Measurements from ENCODE around the gene PRADC1. TPM values are rescaled to one million over a fixed set of nuclear protein-coding genes. Genes with fewer than 3 reads are reported as not detected.
"Not testable (repeated sequence)": the region's sequence is repeated elsewhere in the genome, so short reads cannot be mapped to it uniquely, and the experiment has no call there.

Gene PRADC1
- total and polyA plus RNA-seq, 2 donors (not counting 1 experiment from before 2014, with no cell fraction given) = 2.3 to 4.6 TPM

DNA sequence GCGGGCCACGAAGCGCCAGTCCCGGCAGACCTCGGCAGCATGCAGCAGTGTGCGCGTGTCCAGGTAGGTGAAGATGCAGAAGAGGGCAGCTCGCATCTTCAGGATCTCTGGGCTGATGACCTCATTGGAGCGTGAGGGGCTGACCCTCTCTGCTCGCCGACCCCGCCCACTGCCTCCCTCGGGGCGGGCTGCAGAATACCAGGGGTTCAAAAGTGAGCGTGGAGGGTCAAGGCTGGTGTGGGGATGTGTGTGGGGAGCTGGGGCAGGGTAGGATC lies 31.2 kb upstream of the PRADC1 start:
- Mint-ChIP-seq H3K9me3 (ENCODE audit: insufficient read depth) (no peaks in the 10 kb centered on the region), H3K27me3 (no peaks in the 10 kb centered on the region), H3K27ac (no peak overlapping the region), H3K4me1 (peaks cover 14% of the 10 kb centered on the region), H3K4me3 (no peak overlapping the region)
- H3K36me3 ChIP-seq (replicated peaks in 1 of 2; ENCODE audit: control extremely low read depth in 1 of 2, control insufficient read depth in 1 of 2, extremely low read depth in 1 of 2, insufficient read depth in 2 of 2, low read length in 1 of 2) = peaks cover 0 to 19% of the 10 kb centered on the region in 2 experiments
- ChIA-PET CTCF (no interaction called here), POLR2A (no interaction called here)
- H3K27ac ChIP-seq (ENCODE audit: low read length in 2 of 2) = no peak overlapping the region
- WGBS (ENCODE audit: insufficient coverage) = 95% methylated on average over 14 of the region's 15 CpGs
- intact Hi-C loops (cut with micrococcal nuclease) = no loop called here
- no peak overlapping the region for H3K4me2 ChIP-seq (replicated peaks; ENCODE audit: low read depth, low read length, poor library complexity, severe bottlenecking)
- ATAC-seq (ENCODE audit: low read depth) (no peak), DNase-seq (no peak)
- no peaks in the 10 kb centered on the region for H3K9me3 ChIP-seq (ENCODE audit: control extremely low read depth in 1 of 3, control insufficient read depth in 2 of 3, insufficient read depth in 1 of 3, low read length in 2 of 3)
- no peak overlapping the region for H2AFZ ChIP-seq (ENCODE audit: insufficient read depth, low read depth, low read length, poor library complexity, severe bottlenecking)
- peaks cover 24% of the 10 kb centered on the region for H3K79me2 ChIP-seq (ENCODE audit: control insufficient read depth, insufficient read depth, low read length)
- no peaks in the 10 kb centered on the region for H3K27me3 ChIP-seq (replicated peaks in 1 of 4; ENCODE audit: control extremely low read depth in 1 of 4, control insufficient read depth in 3 of 4, insufficient read depth in 4 of 4, low read length in 3 of 4)
- H3K4me1 ChIP-seq (ENCODE audit: control insufficient read depth in 2 of 2, insufficient read depth in 2 of 2, low read length in 2 of 2) = no peaks in the 10 kb centered on the region
- no peak overlapping the region for H3K4me3 ChIP-seq (ENCODE audit: control extremely low read depth in 1 of 5, extremely low read depth in 1 of 5, insufficient read depth in 1 of 5, low read depth in 2 of 5, low read length in 4 of 5)
- TF ChIP-seq, protein P1, sequence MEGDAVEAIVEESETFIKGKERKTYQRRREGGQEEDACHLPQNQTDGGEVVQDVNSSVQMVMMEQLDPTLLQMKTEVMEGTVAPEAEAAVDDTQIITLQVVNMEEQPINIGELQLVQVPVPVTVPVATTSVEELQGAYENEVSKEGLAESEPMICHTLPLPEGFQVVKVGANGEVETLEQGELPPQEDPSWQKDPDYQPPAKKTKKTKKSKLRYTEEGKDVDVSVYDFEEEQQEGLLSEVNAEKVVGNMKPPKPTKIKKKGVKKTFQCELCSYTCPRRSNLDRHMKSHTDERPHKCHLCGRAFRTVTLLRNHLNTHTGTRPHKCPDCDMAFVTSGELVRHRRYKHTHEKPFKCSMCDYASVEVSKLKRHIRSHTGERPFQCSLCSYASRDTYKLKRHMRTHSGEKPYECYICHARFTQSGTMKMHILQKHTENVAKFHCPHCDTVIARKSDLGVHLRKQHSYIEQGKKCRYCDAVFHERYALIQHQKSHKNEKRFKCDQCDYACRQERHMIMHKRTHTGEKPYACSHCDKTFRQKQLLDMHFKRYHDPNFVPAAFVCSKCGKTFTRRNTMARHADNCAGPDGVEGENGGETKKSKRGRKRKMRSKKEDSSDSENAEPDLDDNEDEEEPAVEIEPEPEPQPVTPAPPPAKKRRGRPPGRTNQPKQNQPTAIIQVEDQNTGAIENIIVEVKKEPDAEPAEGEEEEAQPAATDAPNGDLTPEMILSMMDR (IDR thresholded peaks at IDR 0.05) = no peak
- TF ChIP-seq EZH2 (IDR thresholded peaks at IDR 0.05; ENCODE audit: borderline replicate concordance, insufficient read depth, low read depth, low read length, poor library complexity, severe bottlenecking) = no peak
- H3K9ac ChIP-seq (ENCODE audit: low read length) = no peak overlapping the region
- peaks cover 5% of the 10 kb centered on the region for H4K20me1 ChIP-seq (ENCODE audit: control insufficient read depth, insufficient read depth, low read length, poor library complexity, severe bottlenecking)

DNA sequence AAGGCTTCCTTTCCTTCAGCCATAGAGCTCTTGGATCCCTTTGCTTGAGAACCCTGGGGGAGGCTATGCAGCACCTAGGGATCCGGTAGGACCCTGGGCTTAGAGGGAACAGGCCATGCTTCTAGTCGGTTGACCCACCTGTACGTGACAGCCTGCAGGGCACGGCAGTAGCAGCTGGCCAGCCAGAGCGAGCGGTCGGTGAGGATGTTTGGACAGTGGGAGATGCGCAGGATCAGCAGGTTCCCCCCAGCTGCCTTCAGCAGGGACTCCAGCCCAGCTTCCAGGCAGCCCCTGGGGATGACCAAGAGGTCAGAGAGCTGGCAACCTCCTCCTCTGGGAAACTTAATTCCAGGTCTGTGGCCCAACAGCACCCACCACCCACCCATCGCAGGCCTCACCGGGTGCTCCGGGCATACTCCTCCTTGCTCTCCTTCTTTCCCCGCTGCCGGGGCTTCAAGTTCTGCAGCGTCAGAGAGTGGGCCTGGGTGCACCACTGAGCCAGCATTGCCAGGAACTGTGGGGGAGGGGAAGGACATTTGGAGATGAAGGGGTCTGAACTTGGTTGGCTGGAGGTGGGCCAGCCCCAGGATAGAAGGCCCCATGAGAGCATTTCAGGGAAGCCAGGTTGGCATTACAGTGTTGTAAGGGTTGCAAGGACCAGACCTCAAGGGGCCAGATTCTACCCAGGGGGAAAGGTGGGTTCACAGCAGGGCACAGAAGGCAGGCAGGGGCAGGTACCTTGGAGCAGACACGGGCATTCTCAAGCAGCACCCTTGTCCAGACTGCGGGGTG lies 30.7 kb upstream of the PRADC1 start:
- H3K4me1 Mint-ChIP-seq = peaks cover 14% of the 10 kb centered on the region
- H3K9me3 ChIP-seq (ENCODE audit: control extremely low read depth in 1 of 3, control insufficient read depth in 2 of 3, insufficient read depth in 1 of 3, low read length in 2 of 3) = no peaks in the 10 kb centered on the region
- ChIA-PET CTCF (no interaction called here), POLR2A (no interaction called here)
- no peak overlapping the region for H2AFZ ChIP-seq (ENCODE audit: insufficient read depth, low read depth, low read length, poor library complexity, severe bottlenecking)
- WGBS (ENCODE audit: insufficient coverage) = 98% methylated on average over 16 of the region's 16 CpGs
- intact Hi-C loops (cut with micrococcal nuclease) = no loop called here
- H3K79me2 ChIP-seq (ENCODE audit: control insufficient read depth, insufficient read depth, low read length) = peaks cover 22% of the 10 kb centered on the region
- H3K4me1 ChIP-seq (ENCODE audit: control insufficient read depth in 2 of 2, insufficient read depth in 2 of 2, low read length in 2 of 2) = no peaks in the 10 kb centered on the region
- H3K27me3 Mint-ChIP-seq = no peaks in the 10 kb centered on the region
- H3K36me3 ChIP-seq (replicated peaks in 1 of 2; ENCODE audit: control extremely low read depth in 1 of 2, control insufficient read depth in 1 of 2, extremely low read depth in 1 of 2, insufficient read depth in 2 of 2, low read length in 1 of 2) = peaks cover 0 to 25% of the 10 kb centered on the region in 2 experiments
- peaks cover 3% of the 10 kb centered on the region for H4K20me1 ChIP-seq (ENCODE audit: control insufficient read depth, insufficient read depth, low read length, poor library complexity, severe bottlenecking)
- no peaks in the 10 kb centered on the region for H3K27me3 ChIP-seq (replicated peaks in 1 of 4; ENCODE audit: control extremely low read depth in 1 of 4, control insufficient read depth in 3 of 4, insufficient read depth in 4 of 4, low read length in 3 of 4)
- H3K27ac ChIP-seq (ENCODE audit: low read length in 2 of 2) = no peak overlapping the region
- TF ChIP-seq, protein P1 (IDR thresholded peaks at IDR 0.05) = no peak
- no peak for TF ChIP-seq EZH2 (IDR thresholded peaks at IDR 0.05; ENCODE audit: borderline replicate concordance, insufficient read depth, low read depth, low read length, poor library complexity, severe bottlenecking)
- ATAC-seq (ENCODE audit: low read depth) = no peak
- H3K4me2 ChIP-seq (replicated peaks; ENCODE audit: low read depth, low read length, poor library complexity, severe bottlenecking) = no peak overlapping the region
- H3K4me3 Mint-ChIP-seq = no peak overlapping the region
- H3K4me3 ChIP-seq (ENCODE audit: control extremely low read depth in 1 of 5, extremely low read depth in 1 of 5, insufficient read depth in 1 of 5, low read depth in 2 of 5, low read length in 4 of 5) = no peak overlapping the region
- H3K9ac ChIP-seq (ENCODE audit: low read length) = no peak overlapping the region
- no peaks in the 10 kb centered on the region for H3K9me3 Mint-ChIP-seq (ENCODE audit: insufficient read depth)
- no peak for DNase-seq
- no peak overlapping the region for H3K27ac Mint-ChIP-seq

DNA sequence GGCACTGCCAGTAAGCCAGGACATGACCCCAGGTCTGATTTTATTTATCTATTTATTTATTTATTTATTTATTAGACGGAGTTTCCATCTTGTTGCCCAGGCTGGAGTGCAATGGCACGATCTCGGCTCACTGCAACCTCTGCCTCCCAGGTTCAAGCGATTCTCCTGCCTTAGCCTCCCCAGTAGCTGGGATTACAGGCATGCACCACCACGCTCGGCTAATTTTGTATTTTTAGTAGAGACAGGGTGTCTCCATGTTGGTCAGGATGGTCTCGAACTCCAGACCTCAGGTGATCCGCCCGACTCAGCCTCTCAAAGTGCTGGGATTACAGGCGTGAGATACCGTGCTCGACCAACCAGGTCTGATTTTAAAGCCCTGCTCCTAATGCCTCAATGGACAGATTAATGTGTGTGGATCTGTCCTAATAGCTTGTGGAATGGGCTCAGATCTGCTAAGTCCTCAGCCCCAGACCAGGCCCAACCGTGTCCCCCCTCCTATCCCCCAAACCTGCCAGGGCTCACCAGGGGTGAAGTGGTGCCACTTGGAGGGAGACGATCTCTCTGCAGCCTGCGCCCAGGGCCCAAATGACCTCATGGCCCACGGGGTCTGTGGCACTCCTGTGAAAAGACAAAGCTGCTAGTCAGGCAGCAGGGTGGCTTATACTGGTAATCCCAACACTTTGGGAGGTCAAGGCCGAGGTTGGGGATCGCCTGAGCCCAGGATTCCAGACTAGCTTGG lies 29.8 kb upstream of the PRADC1 start:
- ATAC-seq (ENCODE audit: low read depth); H4K20me1 ChIP-seq (ENCODE audit: control insufficient read depth, insufficient read depth, low read length, poor library complexity, severe bottlenecking); H3K4me3 ChIP-seq (ENCODE audit: control extremely low read depth in 1 of 5, extremely low read depth in 1 of 5, insufficient read depth in 1 of 5, low read depth in 2 of 5, low read length in 4 of 5); H3K9me3 ChIP-seq (ENCODE audit: control extremely low read depth in 1 of 3, control insufficient read depth in 2 of 3, insufficient read depth in 1 of 3, low read length in 2 of 3); H3K9me3 Mint-ChIP-seq (ENCODE audit: insufficient read depth); intact Hi-C loops (cut with micrococcal nuclease); H3K4me1 Mint-ChIP-seq; POLR2A ChIA-PET; H3K27ac ChIP-seq (ENCODE audit: low read length in 2 of 2); CTCF ChIA-PET; H3K4me2 ChIP-seq (replicated peaks; ENCODE audit: low read depth, low read length, poor library complexity, severe bottlenecking); H3K4me1 ChIP-seq (ENCODE audit: control insufficient read depth in 2 of 2, insufficient read depth in 2 of 2, low read length in 2 of 2); H3K9ac ChIP-seq (ENCODE audit: low read length); H3K4me3 Mint-ChIP-seq; H3K27me3 Mint-ChIP-seq; DNase-seq; H3K27ac Mint-ChIP-seq; H3K27me3 ChIP-seq (replicated peaks in 1 of 4; ENCODE audit: control extremely low read depth in 1 of 4, control insufficient read depth in 3 of 4, insufficient read depth in 4 of 4, low read length in 3 of 4); H2AFZ ChIP-seq (ENCODE audit: insufficient read depth, low read depth, low read length, poor library complexity, severe bottlenecking): not testable (repeated sequence)
- H3K36me3 ChIP-seq (replicated peaks in 1 of 2; ENCODE audit: control extremely low read depth in 1 of 2, control insufficient read depth in 1 of 2, extremely low read depth in 1 of 2, insufficient read depth in 2 of 2, low read length in 1 of 2) = peaks cover 0 to 33% of the 10 kb centered on the region in 2 experiments
- 100% methylated on average over 9 of the region's 18 CpGs for WGBS (ENCODE audit: insufficient coverage)
- H3K79me2 ChIP-seq (ENCODE audit: control insufficient read depth, insufficient read depth, low read length) = peaks cover 14% of the 10 kb centered on the region

All from B cell (primary cell).